ENCODE measurements around the gene CTNNA3. TPM values are rescaled to one million over a fixed set of nuclear protein-coding genes. Genes with fewer than 3 reads are reported as not detected.

Gene CTNNA3
- total and polyA plus RNA-seq, 12 donors: 2.0 to 213 (median 171) TPM

GRCh38 chr10:67086327-67087134, 609.5 kb downstream of the CTNNA3 start:
- ATAC-seq: peak in 5 of 8 donors; percentile 40 to 77 (median 69)

GRCh38 chr10:67079126-67079525, 616.9 kb downstream of the CTNNA3 start:
- intact Hi-C loops (cut with DNase I): no loop called here
- no peak for ATAC-seq

More at GRCh38 chr10:67086327-67087134, 609.5 kb downstream of the CTNNA3 start:
- no peak for DNase-seq
- no peaks in the 10 kb centered on the region for H3K9me3 ChIP-seq
- 13 to 19% methylated on average over 2 of the region's 2 CpGs for WGBS, 2 donors
- H3K4me1 ChIP-seq: peaks cover 0 to 28% (median 9%) of the 10 kb centered on the region in 9 donors
- TF ChIP-seq CTCF (IDR thresholded peaks at IDR 0.05): no peak
- H3K27ac ChIP-seq: peak overlapping the region in 9 of 10 donors; percentile 11 to 77 (median 48)
- no peak overlapping the region for H3K4me3 ChIP-seq
- no peaks in the 10 kb centered on the region for H3K36me3 ChIP-seq
- intact Hi-C loops (cut with DNase I): no loop called here
- no peaks in the 10 kb centered on the region for H3K27me3 ChIP-seq

GRCh38 chr10:67077376-67077775, 618.6 kb downstream of the CTNNA3 start:
- no peaks in the 10 kb centered on the region for H3K36me3 ChIP-seq
- H3K4me1 ChIP-seq: peaks cover 0 to 28% (median 9%) of the 10 kb centered on the region in 9 donors
- no peaks in the 10 kb centered on the region for H3K27me3 ChIP-seq
- no peak overlapping the region for H3K27ac ChIP-seq
- no peak for TF ChIP-seq CTCF (IDR thresholded peaks at IDR 0.05)
- H3K9me3 ChIP-seq: no peaks in the 10 kb centered on the region
- 91 to 100% methylated on average over 1 of the region's 1 CpG for WGBS, 2 donors
- H3K4me3 ChIP-seq: no peak overlapping the region
- ATAC-seq (no peak), DNase-seq (no peak)
- intact Hi-C loops (cut with DNase I): no loop called here

More at GRCh38 chr10:67079126-67079525, 616.9 kb downstream of the CTNNA3 start:
- Histone ChIP-seq H3K36me3 (no peaks in the 10 kb centered on the region), H3K4me3 (no peak overlapping the region), H3K27me3 (no peaks in the 10 kb centered on the region), H3K9me3 (no peaks in the 10 kb centered on the region), H3K4me1 (peaks cover 0 to 28% (median 10%) of the 10 kb centered on the region in 9 donors), H3K27ac (no peak overlapping the region)
- no peak for TF ChIP-seq CTCF (IDR thresholded peaks at IDR 0.05)
- WGBS, 2 donors: 34 to 43% methylated on average over 4 of the region's 4 CpGs
- no peak for DNase-seq

GRCh38 chr10:67076144-67076543, 619.9 kb downstream of the CTNNA3 start:
- no peak for DNase-seq
- intact Hi-C loops (cut with DNase I): no loop called here
- H3K36me3 ChIP-seq: no peaks in the 10 kb centered on the region
- H3K27me3 ChIP-seq: no peaks in the 10 kb centered on the region
- H3K4me1 ChIP-seq: peaks cover 0 to 28% (median 8%) of the 10 kb centered on the region in 9 donors
- H3K4me3 ChIP-seq: no peak overlapping the region
- no peaks in the 10 kb centered on the region for H3K9me3 ChIP-seq
- peak overlapping the region in 8 of 10 donors; percentile 8 to 70 (median 62) for H3K27ac ChIP-seq
- no peak for TF ChIP-seq CTCF (IDR thresholded peaks at IDR 0.05)
- ATAC-seq: peak in 7 of 8 donors; percentile 51 to 84 (median 70)
